H1 (cell line): ENCODE data around the gene TTC39A. TPM values are rescaled to one million over a fixed set of nuclear protein-coding genes. Genes with fewer than 3 reads are reported as not detected.
A peak's percentile ranks its signal among the peaks of the same experiment; 100 is the strongest.

Experiments used
- CTCF ChIA-PET: fragments of 300-600 bp; sonication (Branson Sonifier 250); formaldehyde crosslinking; loops from one replicate; lab custom pipeline; 2021; ENCODE audit not compliant: partially characterized antibody; lab: Charles Lee
- POLR2A ChIA-PET: fragments of 300-600 bp; sonication (Branson Sonifier 250); formaldehyde crosslinking; loops from one replicate; lab custom pipeline; 2021; ENCODE audit warnings: inconsistent platforms; ENCODE audit not compliant: partially characterized antibody; lab: Charles Lee
- DNase-seq, 2 experiments: peaks; one replicate each; pipeline versions ENCODE4 v3.0.0 to v3.0.0-alpha.2; 2010 to 2022; ENCODE audit warnings: low spot score in 2 of 2, low read depth in 1 of 2, mixed read lengths in 1 of 2
- FAIRE-seq: peaks from 2 replicates; lab custom pipeline; 2011; peaks lifted over from hg19 to GRCh38; lab: Jason Lieb, UNC
- H2AFZ ChIP-seq: 2 replicates; pipeline ENCODE4 v1.8.1; 2012; ENCODE audit warnings: low read length, inconsistent platforms
- H2AK5ac ChIP-seq: 2 replicates; pipeline ENCODE4 v1.6.1; 2013; ENCODE audit warnings: low read depth, low read length
- H2BK120ac ChIP-seq: replicated peaks from 2 replicates; pipeline ENCODE3; 2013; ENCODE audit warnings: low read depth, low read length, inconsistent platforms
- H2BK12ac ChIP-seq: 2 replicates; pipeline ENCODE4 v1.6.1; 2013; ENCODE audit warnings: low read depth, low read length
- H2BK15ac ChIP-seq: 2 replicates; pipeline ENCODE4 v1.6.1; 2013; ENCODE audit warnings: low read length
- H2BK20ac ChIP-seq: 2 replicates; pipeline ENCODE4 v1.6.1; 2013; ENCODE audit warnings: low read length
- H2BK5ac ChIP-seq: 2 replicates; pipeline ENCODE4 v1.6.1; 2013; ENCODE audit warnings: low read depth, low read length
- H3K14ac ChIP-seq: 2 replicates; pipeline ENCODE4 v1.6.1; 2013; ENCODE audit warnings: inconsistent platforms; ENCODE audit not compliant: insufficient read length
- H3K18ac ChIP-seq: 2 replicates; pipeline ENCODE4 v1.6.1; 2013; ENCODE audit warnings: low read length; ENCODE audit errors: extremely low read depth
- H3K23ac ChIP-seq: 2 replicates; pipeline ENCODE4 v1.6.1; 2013; ENCODE audit warnings: inconsistent platforms; ENCODE audit not compliant: insufficient read length
- H3K23me2 ChIP-seq: 2 replicates; pipeline ENCODE4 v1.6.1; 2013; ENCODE audit warnings: low read depth, low read length
- H3K27ac ChIP-seq: 2 replicates; pipeline ENCODE4 v1.6.1; 2011; ENCODE audit warnings: low read depth, low read length, inconsistent platforms
- H3K27me3 ChIP-seq, 4 experiments: replicated peaks in 1 of 4; 1 replicate in 1 of 4; 2 replicates in 3 of 4; pipeline versions ENCODE4 v1.6.1 to v1.8.1; 2011 to 2013; ENCODE audit warnings: low read length in 3 of 4, mild to moderate bottlenecking in 3 of 4, inconsistent platforms in 2 of 4, mixed read lengths in 2 of 4, moderate library complexity in 1 of 4; ENCODE audit not compliant: control insufficient read depth in 3 of 4, insufficient read depth in 3 of 4; ENCODE audit errors: extremely low read depth in 1 of 4
- H3K36me3 ChIP-seq, 4 experiments: 2 replicates each; pipeline versions ENCODE4 v1.6.1 to v1.8.1; 2011 to 2013; ENCODE audit warnings: mild to moderate bottlenecking in 4 of 4, low read length in 3 of 4, moderate library complexity in 2 of 4, control low read depth in 1 of 4, inconsistent platforms in 1 of 4; ENCODE audit not compliant: insufficient read depth in 4 of 4, control insufficient read depth in 2 of 4
- H3K4ac ChIP-seq: replicated peaks from 2 replicates; pipeline ENCODE3; 2013; ENCODE audit warnings: low read length, low read depth, mixed read lengths, inconsistent platforms; ENCODE audit not compliant: insufficient read length
- H3K4me1 ChIP-seq, 4 experiments: replicated peaks in 1 of 4; 1 replicate in 1 of 4; 2 replicates in 3 of 4; pipeline versions ENCODE4 v1.6.1 to v1.8.1; 2011 to 2013; ENCODE audit warnings: low read length in 3 of 4, inconsistent platforms in 2 of 4, mixed read lengths in 1 of 4; ENCODE audit not compliant: insufficient read depth in 4 of 4, control insufficient read depth in 3 of 4
- H3K4me2 ChIP-seq, 2 experiments: 2 replicates each; pipeline versions ENCODE4 v1.6.1 to v1.8.1; 2011 to 2013; ENCODE audit warnings: low read depth in 2 of 2, low read length in 2 of 2, control low read depth in 1 of 2, inconsistent platforms in 1 of 2, mild to moderate bottlenecking in 1 of 2; ENCODE audit not compliant: insufficient read depth in 1 of 2
- H3K4me3 ChIP-seq, 4 experiments: fragments of 200-600, 300-600 bp in 1 of 4; sonication (generic), shearing (Covaris generic), sonication (Bioruptor Twin) in 1 of 4; 2 replicates each; pipeline versions ENCODE4 v1.5.1 to v1.8.1; 2011 to 2016; ENCODE audit warnings: low read length in 4 of 4, low read depth in 3 of 4, control low read depth in 2 of 4, inconsistent platforms in 2 of 4, mild to moderate bottlenecking in 2 of 4, mixed read lengths in 1 of 4, moderate library complexity in 1 of 4; ENCODE audit not compliant: insufficient read depth in 2 of 4; ENCODE audit errors: extremely low read depth in 1 of 4
- H3K56ac ChIP-seq: replicated peaks from 2 replicates; pipeline ENCODE3; 2013; ENCODE audit warnings: low read depth, mild to moderate bottlenecking, mixed read lengths, low read length, inconsistent platforms; ENCODE audit not compliant: insufficient read length
- H3K79me1 ChIP-seq: 2 replicates; pipeline ENCODE4 v1.6.1; 2013; ENCODE audit warnings: low read depth, low read length, control low read depth
- H3K79me2 ChIP-seq, 2 experiments: 2 replicates each; pipeline versions ENCODE4 v1.6.1 to v1.8.1; 2012 to 2013; ENCODE audit warnings: low read length in 2 of 2, mild to moderate bottlenecking in 2 of 2, inconsistent platforms in 1 of 2; ENCODE audit not compliant: insufficient read depth in 2 of 2, control insufficient read depth in 1 of 2
- H3K9ac ChIP-seq, 4 experiments: replicated peaks in 1 of 4; 1 replicate in 1 of 4; 2 replicates in 3 of 4; pipeline versions ENCODE4 v1.6.1 to v1.8.1; 2011 to 2013; ENCODE audit warnings: low read depth in 3 of 4, low read length in 3 of 4, control low read depth in 2 of 4, mild to moderate bottlenecking in 2 of 4, moderate library complexity in 2 of 4, inconsistent platforms in 1 of 4; ENCODE audit errors: extremely low read depth in 1 of 4
- H3K9me3 ChIP-seq, 2 experiments: 2 replicates each; pipeline versions ENCODE4 v1.6.1 to v1.8.1; 2012 to 2013; ENCODE audit warnings: mild to moderate bottlenecking in 2 of 2, moderate library complexity in 2 of 2, control low read depth in 1 of 2, inconsistent platforms in 1 of 2, low read depth in 1 of 2, low read length in 1 of 2, mixed read lengths in 1 of 2; ENCODE audit not compliant: insufficient read depth in 2 of 2
- H4K20me1 ChIP-seq, 2 experiments: replicated peaks in 1 of 2; 2 replicates each; pipeline versions ENCODE3 to v1.8.1; 2011 to 2013; ENCODE audit warnings: inconsistent platforms in 2 of 2, low read length in 2 of 2, mild to moderate bottlenecking in 1 of 2; ENCODE audit not compliant: insufficient read depth in 2 of 2, control insufficient read depth in 1 of 2
- H4K5ac ChIP-seq: 2 replicates; pipeline ENCODE4 v1.6.1; 2013; ENCODE audit warnings: low read length, low read depth, mixed read lengths, inconsistent platforms; ENCODE audit not compliant: insufficient read length
- H4K8ac ChIP-seq: 2 replicates; pipeline ENCODE4 v1.8.0; 2013; ENCODE audit warnings: mild to moderate bottlenecking, moderate library complexity, low read length, inconsistent platforms; ENCODE audit not compliant: insufficient read depth; ENCODE audit errors: extremely low read depth
- H4K91ac ChIP-seq: replicated peaks from 2 replicates; pipeline ENCODE3; 2013; ENCODE audit warnings: low read length, mixed read lengths, inconsistent platforms; ENCODE audit not compliant: insufficient read length
- ASH2L ChIP-seq: fragments of 200-600, 300-600 bp; sonication (generic); IDR thresholded peaks from one replicate; pipeline ENCODE4 v1.7.1; 2017; ENCODE audit warnings: low read length
- CEBPB ChIP-seq: IDR thresholded peaks from 2 replicates; pipeline ENCODE4 v1.6.1; 2012; ENCODE audit warnings: low read depth, low read length
- CHD2 ChIP-seq: IDR thresholded peaks from 2 replicates; pipeline ENCODE4 v1.6.1; 2012; ENCODE audit warnings: low read length, improper control_type of control experiment
- RAD21 ChIP-seq, 2 experiments: IDR thresholded peaks in 1 of 2; conservative IDR thresholded peaks in 1 of 2; 2 replicates each; pipeline ENCODE4 v1.6.1; 2011; ENCODE audit warnings: low read depth in 2 of 2, low read length in 2 of 2, improper control_type of control experiment in 1 of 2, inconsistent platforms in 1 of 2, mild to moderate bottlenecking in 1 of 2, moderate library complexity in 1 of 2
- RBBP5 ChIP-seq: IDR thresholded peaks from 2 replicates; pipeline ENCODE4 v1.7.1; 2012; ENCODE audit warnings: low read depth, mild to moderate bottlenecking, inconsistent platforms, low read length, moderate library complexity, borderline replicate concordance
- SRF ChIP-seq: IDR thresholded peaks from 2 replicates; pipeline ENCODE4 v1.6.1; 2011; ENCODE audit warnings: mild to moderate bottlenecking, low read depth, low read length, moderate library complexity
- TAF1 ChIP-seq: IDR thresholded peaks from 2 replicates; pipeline ENCODE4 v1.6.1; 2011; ENCODE audit warnings: mild to moderate bottlenecking, low read depth, low read length
- TAF7 ChIP-seq: optimal IDR thresholded peaks from 2 replicates; pipeline ENCODE3; 2011; ENCODE audit warnings: low read depth, mild to moderate bottlenecking, inconsistent platforms, low read length, moderate library complexity, borderline replicate concordance
- WGBS, 2 experiments: shearing (Covaris generic) in 1 of 2; methylation state at CpG; one replicate each; pipeline versions ENCODE4 v1.1.6 to v1.1.7; 2013 to 2015; ENCODE audit warnings: low lambda C conversion rate in 2 of 2, mixed read lengths in 2 of 2, inconsistent platforms in 1 of 2, low coverage in 1 of 2, missing lambda C conversion rate in 1 of 2; ENCODE audit not compliant: insufficient replicate concordance in 2 of 2, insufficient coverage in 1 of 2, insufficient read length in 1 of 2; ENCODE audit errors: extremely low coverage in 1 of 2, missing lambda C conversion rate in 1 of 2; 5-methylcytosine and 5-hydroxymethylcytosine counted together
- polyA plus RNA-seq, 7 experiments: library from polyadenylated mRNA; depleted of rRNA in 3 of 7; stranded (reverse) in 5 of 7; unstranded in 2 of 7; fragments of >200 nt in 5 of 7; fragments of 200-250 nt in 2 of 7; gene quantifications; 1 replicate in 5 of 7; 2 replicates in 1 of 7; 4 replicates in 1 of 7; pipeline versions ENCODE4 v1.2.1 to v1.2.3, GENCODE V29; 2011 to 2013; ENCODE audit warnings: missing spikeins in 2 of 7, mixed read lengths in 2 of 7
- total RNA-seq: library from RNA; stranded (reverse); fragmentation: NEBNext Ultra II Directional; extraction: Animal tissue kit (Norgen Biotek cat#: 25700); gene quantifications from 2 replicates; pipeline ENCODE4 v1.2.1, GENCODE V29; 2021
- TF ChIP-seq, protein P1 (sequence below): IDR thresholded peaks from 2 replicates; pipeline ENCODE4 v1.6.1; 2011; ENCODE audit warnings: low read depth, mild to moderate bottlenecking, low read length; ENCODE audit not compliant: insufficient read depth

The TTC39A gene
- total and polyA plus RNA-seq, 2 of the 8 experiments (the other 6 are each of a cell fraction or from before 2014, with no cell fraction given), result 5.5 to 5.8 TPM

GRCh38 chr1:51342591-51343206 lies 12.3 kb upstream of the TTC39A start:
- H3K79me2 ChIP-seq, result no peaks in the 10 kb centered on the region
- H2BK120ac ChIP-seq, result no peak overlapping the region
- no peak overlapping the region for H2AK5ac ChIP-seq
- H3K27ac ChIP-seq, result no peak overlapping the region
- CTCF ChIA-PET, result interaction anchor here (1.0 to 4.6 kb wide), 3 partner anchors 12 to 30 kb away, joined by 3 to 16 read pairs (median 8); partner anchors contain the start of gene TTC39A
- no peak overlapping the region for H3K9ac ChIP-seq
- FAIRE-seq (no peak), DNase-seq (no peak)
- 92% methylated on average over 9 of the region's 9 CpGs; no CpG with 5 or more reads in 1 of the 2 experiments for WGBS, 2 experiments
- H3K36me3 ChIP-seq, result no peaks in the 10 kb centered on the region
- H2BK20ac ChIP-seq, result no peak overlapping the region
- no peak overlapping the region; the same call in 1 of the 2 replicates for H2BK15ac ChIP-seq
- peaks cover 3 to 19% (median 14%) of the 10 kb centered on the region in 4 experiments; a peak in 6 of 7 replicates for H3K27me3 ChIP-seq
- no peak overlapping the region for H4K5ac ChIP-seq
- no peak overlapping the region for H3K18ac ChIP-seq
- H3K9me3 ChIP-seq, result no peaks in the 10 kb centered on the region
- POLR2A ChIA-PET, result interaction anchor here (0.6 to 1.4 kb wide), 3 partner anchors 8 to 281 kb away, joined by 3 to 4 read pairs (median 3); no protein-coding TSS in a partner anchor
- H4K91ac ChIP-seq, result no peak overlapping the region
- peak overlapping the region; percentile 50; the same call in 1 of the 2 replicates for H2BK12ac ChIP-seq
- no peak overlapping the region for H2BK5ac ChIP-seq
- H3K79me1 ChIP-seq, result no peaks in the 10 kb centered on the region
- no peaks in the 10 kb centered on the region for H4K20me1 ChIP-seq
- H3K4me3 ChIP-seq, result no peak overlapping the region
- H3K14ac ChIP-seq, result no peak overlapping the region
- peaks cover 5% of the 10 kb centered on the region; the same call in 1 of the 2 replicates for H3K23me2 ChIP-seq
- no peak overlapping the region for H3K4me2 ChIP-seq
- H3K4me1 ChIP-seq, result peaks cover 2 to 11% (median 7%) of the 10 kb centered on the region in 4 experiments; a peak in 6 of 7 replicates
- no peak overlapping the region for H3K23ac ChIP-seq
- H2AFZ ChIP-seq, result no peak overlapping the region
- no peak overlapping the region for H3K56ac ChIP-seq
- no peak overlapping the region for H3K4ac ChIP-seq
- H4K8ac ChIP-seq, result no peak overlapping the region; the same call in 1 of the 2 replicates
- TF ChIP-seq SRF, result no peak
- TF ChIP-seq CEBPB, result no peak
- TF ChIP-seq, protein P1, sequence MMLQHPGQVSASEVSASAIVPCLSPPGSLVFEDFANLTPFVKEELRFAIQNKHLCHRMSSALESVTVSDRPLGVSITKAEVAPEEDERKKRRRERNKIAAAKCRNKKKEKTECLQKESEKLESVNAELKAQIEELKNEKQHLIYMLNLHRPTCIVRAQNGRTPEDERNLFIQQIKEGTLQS, result no peak
- TF ChIP-seq ASH2L, result no peak
- TF ChIP-seq RAD21 (IDR thresholded peaks at IDR 0.05 in 1 of 2, conservative IDR thresholded peaks at IDR 0.05 in 1 of 2; ENCODE audit: low read depth in 2 of 2, low read length in 2 of 2), result no peak
- TF ChIP-seq TAF7, result no peak
- TF ChIP-seq TAF1, result no peak
- no peak for TF ChIP-seq RBBP5
- no peak for TF ChIP-seq CHD2
